Measurements from ENCODE around the gene CENPF. TPM values are rescaled to one million over a fixed set of nuclear protein-coding genes. Genes with fewer than 3 reads are reported as not detected.

Gene CENPF
- total RNA-seq, 2 donors from 2014 or later: 2.9 to 10.9 TPM

DNA sequence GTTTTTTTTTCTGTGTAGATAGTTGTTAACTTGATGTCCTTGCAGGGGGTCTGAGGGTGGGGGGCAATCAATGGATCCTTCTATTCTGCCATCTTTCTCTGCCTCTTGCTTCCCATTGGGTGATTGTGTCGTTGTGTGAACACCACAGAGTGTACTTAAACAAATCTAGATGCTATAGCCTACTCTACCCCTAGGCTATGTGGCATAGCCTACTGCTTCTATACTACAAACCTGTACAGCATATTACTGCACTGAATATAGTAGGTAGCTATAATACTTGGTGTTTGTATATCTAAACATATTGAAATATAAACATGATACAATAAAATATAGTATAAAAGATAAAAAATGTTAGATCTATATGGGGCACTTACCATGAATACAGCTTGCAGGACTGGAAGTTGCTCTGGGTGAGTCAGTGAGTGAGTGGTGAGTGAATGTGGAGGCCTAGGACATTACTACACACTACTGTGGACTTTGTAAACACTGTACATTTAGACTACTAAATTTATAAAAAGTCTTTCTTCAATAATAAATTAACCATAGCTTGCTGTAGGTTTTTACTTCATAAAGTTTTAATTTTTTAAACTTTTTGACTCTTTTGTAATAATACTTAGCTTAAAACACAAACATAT is 105.4 kb downstream of the CENPF start:
- no peak for DNase-seq (ENCODE audit: low spot score)
- intact Hi-C loops (cut with DNase I): no loop called here
- Histone ChIP-seq H3K27ac (no peak overlapping the region), H3K36me3 (no peaks in the 10 kb centered on the region), H3K4me1 (replicated peaks) (no peaks in the 10 kb centered on the region), H3K4me3 (no peak overlapping the region), H3K9me3 (no peaks in the 10 kb centered on the region), H3K27me3 (replicated peaks; ENCODE audit: insufficient read depth) (no peaks in the 10 kb centered on the region)
- WGBS: 74% methylated on average over 1 of the region's 1 CpG
- TF ChIP-seq, protein P1, sequence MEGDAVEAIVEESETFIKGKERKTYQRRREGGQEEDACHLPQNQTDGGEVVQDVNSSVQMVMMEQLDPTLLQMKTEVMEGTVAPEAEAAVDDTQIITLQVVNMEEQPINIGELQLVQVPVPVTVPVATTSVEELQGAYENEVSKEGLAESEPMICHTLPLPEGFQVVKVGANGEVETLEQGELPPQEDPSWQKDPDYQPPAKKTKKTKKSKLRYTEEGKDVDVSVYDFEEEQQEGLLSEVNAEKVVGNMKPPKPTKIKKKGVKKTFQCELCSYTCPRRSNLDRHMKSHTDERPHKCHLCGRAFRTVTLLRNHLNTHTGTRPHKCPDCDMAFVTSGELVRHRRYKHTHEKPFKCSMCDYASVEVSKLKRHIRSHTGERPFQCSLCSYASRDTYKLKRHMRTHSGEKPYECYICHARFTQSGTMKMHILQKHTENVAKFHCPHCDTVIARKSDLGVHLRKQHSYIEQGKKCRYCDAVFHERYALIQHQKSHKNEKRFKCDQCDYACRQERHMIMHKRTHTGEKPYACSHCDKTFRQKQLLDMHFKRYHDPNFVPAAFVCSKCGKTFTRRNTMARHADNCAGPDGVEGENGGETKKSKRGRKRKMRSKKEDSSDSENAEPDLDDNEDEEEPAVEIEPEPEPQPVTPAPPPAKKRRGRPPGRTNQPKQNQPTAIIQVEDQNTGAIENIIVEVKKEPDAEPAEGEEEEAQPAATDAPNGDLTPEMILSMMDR (IDR thresholded peaks at IDR 0.05): no peak
- TF ChIP-seq POLR2A (IDR thresholded peaks at IDR 0.05): no peak
- TF ChIP-seq POLR2AphosphoS5 (IDR thresholded peaks at IDR 0.05): no peak

DNA sequence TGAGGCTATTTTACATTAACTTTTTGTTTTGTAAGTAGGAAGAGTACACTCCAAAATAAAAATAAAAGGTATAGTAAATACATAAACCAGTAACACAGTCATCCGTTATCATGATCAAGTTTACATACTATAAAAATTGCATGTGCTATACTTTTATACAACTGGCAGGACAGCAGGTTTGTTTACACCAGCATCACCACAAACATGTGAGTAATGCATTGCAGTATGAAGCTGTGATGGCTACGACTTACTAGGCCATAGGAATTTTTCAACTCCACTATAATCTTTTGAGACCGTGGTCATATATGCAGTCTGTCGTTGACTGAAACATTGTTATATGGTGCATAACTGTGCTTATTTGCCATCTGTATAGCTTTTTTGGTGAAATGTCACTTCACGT is 106.2 kb downstream of the CENPF start:
- Histone ChIP-seq H3K27me3 (replicated peaks; ENCODE audit: insufficient read depth) (no peaks in the 10 kb centered on the region), H3K9me3 (no peaks in the 10 kb centered on the region), H3K27ac (no peak overlapping the region), H3K4me1 (replicated peaks) (no peaks in the 10 kb centered on the region), H3K36me3 (no peaks in the 10 kb centered on the region), H3K4me3 (no peak overlapping the region)
- no peak for DNase-seq (ENCODE audit: low spot score)
- TF ChIP-seq, protein P1 (IDR thresholded peaks at IDR 0.05): no peak
- TF ChIP-seq POLR2A (IDR thresholded peaks at IDR 0.05): no peak
- no peak for TF ChIP-seq POLR2AphosphoS5 (IDR thresholded peaks at IDR 0.05)
- WGBS: 80% methylated on average over 5 of the region's 5 CpGs
- intact Hi-C loops (cut with DNase I): no loop called here

DNA sequence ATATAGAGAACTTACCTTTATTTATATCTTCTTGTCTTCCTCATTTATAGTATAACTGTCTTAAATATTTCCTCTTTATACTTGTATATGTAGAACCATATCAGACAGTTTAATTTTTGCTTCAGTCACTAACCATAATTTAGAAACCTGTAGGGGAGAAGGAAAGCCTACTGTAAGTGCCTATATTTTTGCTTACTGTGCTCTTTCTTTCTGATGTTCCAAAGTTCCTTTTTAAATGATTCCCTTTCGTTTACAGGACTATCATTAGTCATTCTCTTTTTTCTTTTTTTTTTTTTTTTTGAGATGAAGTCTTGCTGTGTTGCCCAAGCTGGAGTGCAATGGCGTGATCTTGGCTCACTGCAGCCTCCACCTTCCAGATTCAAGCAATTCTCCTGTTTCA is 109.7 kb downstream of the CENPF start:
- intact Hi-C loops (cut with DNase I): no loop called here
- no peak for TF ChIP-seq POLR2A (IDR thresholded peaks at IDR 0.05)
- TF ChIP-seq, protein P1 (IDR thresholded peaks at IDR 0.05): no peak
- TF ChIP-seq POLR2AphosphoS5 (IDR thresholded peaks at IDR 0.05): no peak
- 81% methylated on average over 2 of the region's 2 CpGs for WGBS
- no peak overlapping the region for H3K27ac ChIP-seq
- no peaks in the 10 kb centered on the region for H3K9me3 ChIP-seq
- H3K4me3 ChIP-seq: no peak overlapping the region
- H3K36me3 ChIP-seq: no peaks in the 10 kb centered on the region
- DNase-seq (ENCODE audit: low spot score): no peak
- H3K4me1 ChIP-seq (replicated peaks): no peaks in the 10 kb centered on the region
- no peaks in the 10 kb centered on the region for H3K27me3 ChIP-seq (replicated peaks; ENCODE audit: insufficient read depth)

Other genes starting within 250 kb of the CENPF start
- gene PTPN14, start 51.6 kb upstream of the CENPF start, total RNA-seq: 10 to 100 TPM; 36.6 to 54.0 TPM

Measured in prostate gland (tissue), 2 donors.